GM18498 (cell line): ENCODE measurements around the gene SRR.
"Not testable (repeated sequence)": the region's sequence is repeated elsewhere in the genome, so short reads cannot be mapped to it uniquely, and the experiment has no call there.

Source experiments
- ATAC-seq: cut with Tn5 transposase; IDR thresholded peaks from one replicate; pipeline ENCODE4 v1.9.1; 2021; ENCODE audit warnings: mild to moderate bottlenecking, moderate library complexity; ENCODE audit not compliant: unreplicated experiment

The SRR gene

DNA sequence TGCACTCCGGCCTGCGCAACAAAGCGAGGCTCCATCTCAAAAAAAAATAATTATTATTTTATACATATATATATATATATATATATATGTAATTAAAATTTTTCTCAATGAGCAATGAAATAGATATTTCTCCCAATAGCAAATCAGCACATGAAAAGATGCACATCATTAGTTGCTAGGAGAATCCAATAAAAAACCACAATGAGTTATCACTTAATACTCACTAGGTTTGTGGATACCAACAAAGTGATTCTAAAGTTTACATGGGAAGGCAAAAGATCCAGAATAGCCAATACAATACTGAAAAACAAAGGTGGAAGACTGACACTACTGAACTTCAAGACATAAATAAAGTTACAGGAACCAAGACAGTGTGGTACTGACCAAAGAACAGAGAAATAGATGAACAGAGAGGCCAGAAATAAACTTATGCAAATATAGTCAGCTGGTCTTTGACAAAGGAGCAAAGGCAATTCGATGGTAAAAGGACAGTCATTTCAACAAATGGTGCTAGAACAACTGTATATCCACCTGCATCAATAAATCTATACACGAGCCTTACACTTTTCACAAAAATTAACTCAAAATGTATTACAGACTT, 13.8 kb upstream of the SRR start:
- ATAC-seq = no peak

DNA sequence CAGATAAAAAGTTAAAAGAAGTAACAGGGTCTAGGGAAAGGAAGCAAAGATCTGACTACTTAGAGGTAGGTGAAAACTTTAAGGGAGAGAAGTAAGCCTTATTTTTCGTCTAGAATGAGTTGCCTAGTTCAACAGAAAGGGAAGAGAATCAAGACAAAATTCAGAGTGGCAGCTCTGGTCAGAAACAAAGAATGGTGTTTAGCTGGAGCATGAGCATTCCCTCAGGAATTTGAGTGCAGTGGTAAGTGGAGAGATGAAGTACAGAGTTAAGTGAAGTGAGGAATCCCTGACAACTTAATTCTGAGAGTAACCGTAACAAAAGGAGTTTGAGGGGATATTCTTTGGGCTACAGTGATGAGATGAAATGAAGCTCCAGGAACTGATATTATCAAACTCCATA, 11.7 kb upstream of the SRR start:
- no peak for ATAC-seq

DNA sequence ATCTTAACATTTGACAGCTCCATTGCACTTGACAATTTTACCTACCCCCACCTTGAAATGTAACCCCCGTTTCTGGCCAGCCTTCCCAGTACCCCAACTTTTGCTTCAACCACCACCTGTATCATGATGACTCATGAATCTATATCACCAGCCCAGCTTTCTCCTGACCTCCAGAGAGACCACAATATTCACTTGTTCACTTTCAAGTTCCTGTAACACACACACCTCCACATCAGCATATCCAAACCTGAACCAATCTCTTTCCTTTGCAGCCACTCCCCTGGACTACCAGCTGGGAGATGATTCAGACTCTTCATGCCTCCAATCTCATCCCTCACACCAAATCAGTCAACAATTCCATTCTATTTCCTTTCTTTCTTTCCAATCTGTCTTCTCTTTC, 8.2 kb upstream of the SRR start:
- no peak for ATAC-seq

DNA sequence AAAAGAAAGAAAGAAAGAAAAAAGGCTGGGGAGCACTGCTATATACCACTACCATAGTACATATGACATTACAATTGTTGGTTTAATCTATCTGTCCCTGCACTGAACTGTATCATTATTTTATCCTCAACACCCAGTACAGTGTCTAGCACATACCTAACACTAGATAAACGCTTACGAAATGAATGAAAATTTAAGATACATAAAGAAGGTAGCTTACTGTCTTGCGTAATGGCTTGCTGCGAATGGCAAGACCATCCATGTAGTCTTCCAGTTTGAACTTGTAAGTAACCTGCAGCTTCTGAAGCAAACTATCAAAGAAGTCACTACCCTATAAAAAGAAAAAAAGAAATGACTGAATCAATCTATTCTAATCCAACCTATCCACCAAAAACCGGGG, 6.7 kb upstream of the SRR start:
- ATAC-seq = no peak

DNA sequence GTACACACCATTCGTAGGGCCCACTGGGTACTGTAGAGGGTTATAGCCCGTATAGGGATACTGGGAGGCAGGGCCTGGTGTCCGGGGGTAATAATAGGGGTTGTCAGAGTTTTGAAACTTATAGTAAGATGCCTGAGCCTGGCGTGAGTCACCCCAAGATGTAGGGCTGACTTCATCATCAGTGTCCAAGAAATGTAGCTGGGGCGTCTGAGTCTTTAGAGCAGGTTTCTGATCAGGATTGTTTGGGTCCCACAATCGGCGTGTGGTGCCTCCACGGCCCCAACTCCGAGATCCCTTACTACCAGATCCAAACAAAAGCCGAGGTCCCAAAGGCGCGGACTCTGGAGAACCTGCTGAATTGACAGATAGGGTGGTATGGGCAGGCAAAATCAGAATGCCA, 4.6 kb upstream of the SRR start:
- no peak for ATAC-seq

DNA sequence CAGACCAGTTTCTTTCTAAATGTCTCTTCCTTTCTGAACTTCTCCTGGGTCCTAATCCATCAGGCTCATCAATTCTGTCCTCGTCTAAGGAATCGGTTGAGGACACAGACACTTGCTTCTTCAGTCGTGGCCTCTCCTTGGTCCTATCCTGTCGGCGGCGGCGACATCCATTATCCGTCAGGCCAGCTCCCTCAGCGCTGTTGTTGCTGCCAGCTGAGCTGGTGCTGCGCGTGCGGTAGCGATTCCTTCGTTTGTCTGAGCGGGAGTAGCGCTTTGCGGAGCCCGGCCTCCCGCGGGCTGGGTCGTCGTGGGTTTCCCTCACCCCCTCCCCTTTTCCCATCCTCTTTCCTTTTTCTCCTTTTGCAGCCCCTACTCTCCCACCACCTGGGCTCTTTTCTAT, 4.0 kb upstream of the SRR start:
- ATAC-seq = no peak

DNA sequence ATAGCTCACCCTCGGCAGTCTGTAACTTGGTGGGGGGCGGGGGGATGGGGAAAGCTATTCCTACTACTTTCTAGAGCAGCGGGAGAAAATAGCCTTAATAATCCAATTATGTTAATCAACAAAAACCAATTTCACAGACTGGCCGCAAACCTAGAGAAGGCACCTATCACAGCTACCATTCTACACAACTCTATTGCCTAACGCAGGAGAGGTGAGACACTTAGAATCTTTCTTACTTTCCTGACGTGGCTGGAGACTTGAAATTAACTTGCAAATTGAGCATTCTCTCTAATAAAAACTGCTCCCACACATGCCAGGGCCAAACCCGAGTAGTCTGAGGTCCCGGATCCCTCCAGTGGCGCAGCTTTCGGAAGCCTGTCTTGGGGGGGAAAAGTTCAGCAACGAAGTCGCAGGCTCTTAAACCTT, 959 bp upstream of the SRR start:
- no peak for ATAC-seq

DNA sequence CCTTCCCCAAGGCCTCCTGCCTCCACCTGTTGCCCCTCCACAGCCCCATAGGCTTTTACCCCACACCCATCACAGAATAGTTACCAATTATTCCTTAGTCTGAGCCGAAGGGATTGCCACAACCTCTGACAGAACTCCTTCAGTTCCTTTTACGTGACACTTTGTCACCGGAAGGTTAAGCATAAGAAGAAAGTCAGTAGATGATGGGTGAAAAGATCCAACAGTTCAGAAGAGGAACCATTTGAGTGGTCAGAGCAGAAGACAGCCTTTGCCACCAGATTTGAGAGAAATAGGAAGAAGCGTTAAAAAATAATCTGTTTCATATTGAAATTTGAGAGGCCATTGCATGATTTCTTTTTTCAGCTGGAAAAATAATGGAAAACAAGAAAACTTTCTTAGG, 1.2 kb downstream of the SRR start:
- no peak for ATAC-seq

DNA sequence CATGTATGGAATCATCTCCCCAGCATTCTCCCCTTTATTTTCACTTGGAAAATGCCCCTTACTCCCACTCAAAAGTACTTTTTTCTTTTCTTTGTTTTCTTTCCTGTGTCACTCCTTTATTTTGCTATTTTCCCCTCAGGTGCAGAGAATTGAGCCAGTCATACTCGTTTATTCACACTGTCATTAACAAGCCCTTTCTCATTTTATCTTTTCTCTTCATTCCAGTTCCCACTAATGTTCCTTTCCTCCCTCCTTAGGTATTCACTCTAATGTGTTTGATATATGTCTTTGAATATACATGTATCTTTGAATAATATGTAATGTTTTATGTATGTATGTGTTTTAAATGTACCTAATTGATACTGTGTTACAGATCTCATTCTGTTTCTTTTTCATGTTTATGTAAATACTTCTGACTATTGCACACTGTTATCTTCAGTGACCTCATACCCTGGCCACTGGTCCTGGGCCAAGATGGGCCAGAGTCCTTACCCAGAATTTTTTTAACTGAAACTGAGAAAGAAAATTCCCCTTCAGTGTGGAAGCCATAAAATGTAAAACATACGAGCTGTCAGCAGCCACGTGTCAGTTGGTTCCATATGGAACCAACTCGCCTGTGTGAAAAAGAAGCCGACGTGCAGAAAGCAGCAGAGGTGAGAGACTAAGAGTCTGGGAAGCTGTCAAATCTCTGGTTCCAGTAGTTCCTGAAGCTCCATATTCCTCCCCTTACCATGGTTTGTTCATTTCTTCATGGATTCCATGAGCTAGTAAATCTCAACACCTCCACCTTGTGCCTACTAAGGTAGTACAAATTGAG, 5.8 kb downstream of the SRR start:
- no peak for ATAC-seq

DNA sequence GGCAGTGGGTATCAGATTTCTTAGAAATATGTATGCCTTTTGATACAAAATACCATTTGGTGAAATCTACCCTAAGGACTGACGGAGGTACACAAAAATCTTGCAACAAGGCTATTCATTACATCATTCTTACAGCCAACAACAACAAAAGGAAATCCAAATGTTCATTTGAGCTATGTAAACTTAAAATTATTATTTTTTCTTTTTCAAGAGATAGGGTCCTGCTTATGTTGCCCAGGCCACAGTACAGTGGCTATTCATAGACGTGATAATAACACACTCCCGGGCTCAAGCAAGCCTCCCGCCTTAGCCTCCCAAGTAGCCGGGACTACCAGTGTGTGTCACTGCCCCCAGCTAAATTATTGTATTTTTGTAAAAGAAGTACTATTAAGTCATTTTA, 9.0 kb downstream of the SRR start:
- no peak for ATAC-seq

DNA sequence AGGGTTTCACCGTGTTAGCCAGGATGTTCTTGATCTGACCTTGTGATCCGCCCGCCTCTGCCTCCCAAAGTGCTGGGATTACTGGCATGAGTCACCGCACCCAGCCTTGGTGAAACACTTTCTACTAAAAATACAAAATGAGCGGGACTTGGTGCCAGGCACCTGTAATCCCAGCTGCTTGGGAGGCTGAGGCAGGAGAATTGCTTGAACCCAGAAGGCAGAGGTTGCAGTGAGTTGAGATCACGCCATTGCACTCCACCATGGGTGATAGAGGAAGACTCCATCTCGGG, 13.1 kb downstream of the SRR start:
- ATAC-seq = not testable (repeated sequence)

DNA sequence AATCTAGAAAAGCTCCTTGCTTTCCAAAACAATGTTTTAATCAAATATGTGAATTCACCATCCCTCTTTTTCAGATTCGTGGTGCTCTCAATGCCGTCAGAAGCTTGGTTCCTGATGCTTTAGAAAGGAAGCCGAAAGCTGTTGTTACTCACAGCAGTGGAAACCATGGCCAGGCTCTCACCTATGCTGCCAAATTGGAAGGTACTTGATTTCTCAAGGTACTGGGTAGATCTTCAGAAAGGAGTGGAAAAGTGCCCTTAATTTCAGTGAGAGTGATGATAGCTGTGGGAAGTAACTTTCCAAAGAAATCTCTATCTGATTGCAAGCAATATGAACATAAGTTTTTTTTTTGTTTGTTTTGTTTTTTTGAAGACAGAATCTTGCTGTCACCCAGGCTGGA, 14.0 kb downstream of the SRR start:
- no peak for ATAC-seq

DNA sequence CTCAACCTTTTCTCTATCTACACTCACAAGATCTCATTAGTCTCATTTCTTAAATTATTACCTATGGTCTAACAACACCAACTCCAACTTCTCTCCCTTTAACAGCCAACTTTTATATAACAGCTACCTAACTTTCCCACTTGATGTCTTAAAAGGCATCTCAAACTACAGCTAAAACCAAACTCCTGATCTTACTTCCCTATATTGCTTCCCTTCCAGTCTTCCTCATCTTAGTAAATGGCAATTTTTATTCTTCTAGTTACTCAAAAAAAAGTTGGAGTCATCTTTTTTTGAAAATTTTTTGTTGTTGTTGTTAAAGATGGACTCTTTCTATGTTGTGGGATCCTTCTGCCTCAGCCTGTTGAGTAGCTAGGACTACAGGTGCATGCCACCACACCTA, 15.3 kb downstream of the SRR start:
- no peak for ATAC-seq

DNA sequence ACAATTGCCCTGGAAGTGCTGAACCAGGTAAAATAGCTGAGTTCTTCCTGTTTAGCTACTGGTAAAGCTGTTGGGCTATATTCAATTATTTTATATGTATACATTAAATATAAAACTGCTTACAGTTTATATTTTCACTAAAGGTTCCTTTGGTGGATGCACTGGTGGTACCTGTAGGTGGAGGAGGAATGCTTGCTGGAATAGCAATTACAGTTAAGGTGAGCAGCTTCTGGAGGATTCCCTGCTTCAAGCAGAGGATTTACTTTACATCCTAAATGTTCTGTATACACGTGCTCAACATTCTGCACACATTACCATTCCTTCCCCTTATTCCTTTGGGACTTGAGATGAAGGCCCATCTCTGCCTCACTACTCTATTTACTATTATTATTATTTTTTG, 17.6 kb downstream of the SRR start:
- ATAC-seq = no peak

DNA sequence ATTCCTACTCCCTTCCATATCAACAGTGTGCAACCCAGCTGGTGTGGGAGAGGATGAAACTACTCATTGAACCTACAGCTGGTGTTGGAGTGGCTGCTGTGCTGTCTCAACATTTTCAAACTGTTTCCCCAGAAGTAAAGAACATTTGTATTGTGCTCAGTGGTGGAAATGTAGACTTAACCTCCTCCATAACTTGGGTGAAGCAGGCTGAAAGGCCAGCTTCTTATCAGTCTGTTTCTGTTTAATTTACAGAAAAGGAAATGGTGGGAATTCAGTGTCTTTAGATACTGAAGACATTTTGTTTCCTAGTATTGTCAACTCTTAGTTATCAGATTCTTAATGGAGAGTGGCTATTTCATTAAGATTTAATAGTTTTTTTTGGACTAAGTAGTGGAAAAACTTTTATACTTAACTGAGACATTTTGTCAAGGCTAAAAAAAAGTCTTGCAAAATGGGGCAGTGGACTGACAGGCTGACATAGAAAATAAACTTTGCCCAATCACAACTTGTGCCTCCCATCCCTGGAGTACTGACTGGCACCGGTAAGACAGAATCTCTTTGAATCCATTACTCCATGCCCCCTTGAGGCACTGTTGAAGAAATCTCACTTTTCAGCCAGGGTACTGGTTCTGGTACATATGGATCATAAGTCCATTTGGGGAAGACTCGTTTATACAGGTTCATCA, 20.0 kb downstream of the SRR start:
- ATAC-seq = no peak

DNA sequence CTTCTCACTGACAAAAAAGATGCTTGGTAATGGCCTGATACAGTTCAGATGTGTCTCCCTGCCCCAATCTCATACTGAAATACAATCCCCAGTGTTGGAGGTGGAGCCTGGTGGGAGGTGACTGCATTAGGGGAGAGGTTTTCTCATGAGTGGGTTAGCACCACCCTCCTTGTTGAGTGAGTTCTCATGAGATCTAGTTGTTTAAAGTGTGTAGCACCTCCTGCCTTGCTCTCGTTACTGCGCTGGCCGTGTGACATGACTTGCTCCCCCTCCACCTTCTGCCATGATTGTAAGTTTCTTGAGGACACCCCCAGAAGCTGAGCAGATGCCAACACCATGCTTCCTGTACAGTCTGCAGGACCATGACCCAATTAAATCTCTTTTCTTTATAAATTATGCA, 27.6 kb downstream of the SRR start:
- no peak for ATAC-seq

DNA sequence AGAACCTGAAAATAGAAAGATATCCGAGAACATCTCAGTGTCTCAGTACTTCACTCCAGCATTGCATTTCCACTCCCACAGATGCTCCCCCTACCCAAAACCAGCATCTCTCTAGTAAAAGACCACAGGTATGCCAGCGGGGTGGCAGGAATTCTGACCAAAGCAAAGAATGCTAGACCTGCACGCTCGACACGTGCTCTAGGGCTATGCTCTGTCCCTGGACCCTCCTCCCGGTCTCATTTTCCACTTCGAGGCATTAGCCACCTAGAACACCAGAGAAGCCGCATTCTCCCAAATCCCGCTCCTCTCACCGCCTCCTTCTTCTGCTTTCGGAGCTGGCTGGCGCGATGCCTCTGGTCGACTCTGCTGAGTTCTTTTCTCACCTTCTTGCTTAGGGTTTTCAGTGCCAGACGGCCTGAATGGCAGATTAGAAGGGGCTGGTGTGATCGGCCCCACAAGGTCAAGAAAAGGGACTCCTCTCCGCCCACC, 32.0 kb downstream of the SRR start:
- ATAC-seq = no peak

DNA sequence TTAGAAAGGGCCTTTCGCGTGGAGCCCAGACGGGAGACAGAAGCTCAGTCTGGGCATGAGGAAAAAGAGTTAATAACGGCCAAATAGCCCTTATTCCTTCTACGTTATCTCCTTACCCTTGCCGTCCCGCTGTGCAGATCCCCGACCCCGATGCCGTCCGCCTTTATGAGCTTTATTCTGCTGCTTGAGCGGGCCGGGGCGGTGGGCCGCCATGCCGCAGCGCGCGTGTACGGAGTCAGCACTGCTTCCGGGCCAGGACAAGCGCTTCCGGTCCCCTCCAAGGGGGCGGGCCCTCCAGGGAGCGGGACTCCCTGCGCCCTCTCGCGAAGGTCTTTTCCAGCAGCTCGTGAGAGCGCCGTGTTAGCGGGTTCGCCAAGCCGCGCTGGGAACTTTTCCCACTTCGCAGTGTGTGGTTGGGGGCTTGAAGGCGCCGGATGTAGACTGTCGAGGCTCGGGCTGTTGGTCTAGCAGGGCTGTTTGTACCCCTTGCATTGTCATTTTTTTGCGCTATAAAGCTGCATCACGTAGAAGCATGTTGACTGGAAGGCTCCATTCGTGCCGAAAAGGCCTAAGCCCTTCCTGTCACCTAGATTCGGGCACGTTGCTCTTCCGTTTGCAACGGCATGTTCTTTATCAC, 32.6 kb downstream of the SRR start, which contains the start of gene TSR1:
TSR1 (minus strand) TSS at position 243 of the 637 bp plus-strand sequence; CDS start at position 213, 30 bp downstream.
- ATAC-seq = peak; percentile 79

DNA sequence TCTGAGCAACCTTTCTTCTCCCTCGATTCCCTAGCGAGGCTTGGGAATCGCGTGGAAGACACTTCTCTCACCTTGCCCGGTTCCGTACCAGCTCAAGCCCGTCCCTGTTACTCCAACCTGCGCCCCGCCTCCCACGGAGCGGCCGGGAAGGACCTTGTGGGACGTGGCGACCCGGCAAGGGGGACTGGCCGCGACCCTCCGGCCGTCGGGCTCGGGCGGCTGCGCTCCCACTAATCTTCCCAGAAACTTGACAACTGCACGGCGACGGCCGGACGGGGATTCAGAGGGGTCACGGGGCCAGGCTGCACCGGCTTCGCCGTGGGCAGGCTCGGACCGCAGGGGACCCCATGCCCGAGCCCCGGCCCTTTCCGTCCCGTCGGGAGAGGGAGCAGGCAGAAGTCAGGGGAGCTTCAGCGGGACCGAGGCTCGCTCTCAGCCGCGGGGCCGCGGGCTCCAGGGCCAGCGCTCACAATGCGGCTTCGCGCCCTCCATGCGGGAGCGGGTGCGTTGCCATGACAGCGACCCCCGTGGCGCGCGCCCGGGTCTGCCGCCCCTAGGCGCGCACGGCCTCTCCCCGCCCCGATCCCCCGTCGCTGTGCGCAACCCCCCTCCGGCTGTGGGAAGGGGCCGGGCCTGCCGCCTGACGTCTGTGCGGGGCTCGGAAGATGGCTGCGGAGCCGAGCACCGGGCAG, 33.2 kb downstream of the SRR start, which contains the start of gene SGSM2:
SGSM2 (plus strand) TSS at position 650 of the 692 bp plus-strand sequence. CDS start 188 bp downstream, outside the sequence.
- ATAC-seq = peak; percentile 36

DNA sequence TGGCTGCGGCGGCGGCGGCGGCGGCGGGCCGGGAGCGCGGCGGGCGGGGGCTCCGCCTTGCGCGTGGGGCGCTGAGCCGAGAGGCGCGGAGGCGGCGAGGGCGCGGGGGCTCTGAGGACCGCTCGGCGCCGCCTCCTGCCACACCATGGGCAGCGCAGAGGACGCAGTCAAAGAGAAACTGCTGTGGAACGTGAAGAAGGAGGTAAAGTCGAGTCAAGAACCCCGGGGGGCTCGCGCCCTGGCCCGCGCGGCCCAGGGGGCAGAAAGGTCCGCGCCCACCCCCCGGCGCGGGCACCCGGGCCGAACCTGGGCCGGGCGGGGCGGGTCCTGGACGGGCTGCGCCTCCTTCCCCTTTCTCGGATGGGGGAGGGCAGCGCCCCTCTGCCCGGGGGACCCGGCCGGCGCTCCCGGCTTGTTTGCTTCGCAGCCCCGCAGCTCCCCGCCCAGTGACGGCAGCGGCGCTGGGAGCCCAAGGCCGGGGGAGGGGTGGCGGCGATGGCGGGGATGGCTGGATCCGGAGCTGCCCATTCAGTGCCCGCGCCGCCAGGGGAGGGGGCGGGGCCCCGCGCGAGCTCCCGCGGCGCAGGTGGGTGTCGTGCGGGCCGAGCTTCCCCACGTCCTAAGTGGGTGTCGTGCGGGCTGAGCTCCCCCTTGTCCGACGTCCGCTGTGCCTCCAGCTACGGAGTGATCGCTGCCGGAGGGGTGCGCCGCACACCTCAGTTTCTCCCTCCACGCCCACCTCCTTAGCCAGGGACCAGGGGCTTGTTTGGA, 34.0 kb downstream of the SRR start:
- ATAC-seq = peak; percentile 30
